IPS DF 4.7 (cell line): ENCODE results near the gene ZNF12.
A peak's percentile ranks its signal among the peaks of the same experiment; 100 is the strongest.
"Not testable (repeated sequence)": the region's sequence is repeated elsewhere in the genome, so short reads cannot be mapped to it uniquely, and the experiment has no call there.

Source experiments
- DNase-seq: peaks from one replicate; pipeline ENCODE4 v3.0.0-alpha.2; 2013; ENCODE audit warnings: low spot score; ENCODE audit errors: extremely low read depth

The ZNF12 gene

GRCh38 chr7:6706666-6707407, at the start of gene ZNF12:
Gene ZNF12, minus strand, starts transcription at chr7:6706947. Its CDS starts 1,774 bp downstream, at chr7:6705173.
- peak; percentile 84 for DNase-seq

GRCh38 chr7:6753964-6754363, 47.2 kb upstream of the ZNF12 start, which contains the start of gene RSPH10B2:
Gene RSPH10B2, plus strand, starts transcription at chr7:6754103. Its CDS starts 3,575 bp downstream, at chr7:6757678.
- not testable (repeated sequence) for DNase-seq

- not testable (repeated sequence) for DNase-seq
Measured at GRCh38 chr7:6750173-6750572, 43.4 kb upstream of the ZNF12 start.

GRCh38 chr7:6749335-6749734, 42.6 kb upstream of the ZNF12 start:
- DNase-seq: not testable (repeated sequence)

- not testable (repeated sequence) for DNase-seq
Measured at GRCh38 chr7:6744410-6745100, 37.8 kb upstream of the ZNF12 start.

GRCh38 chr7:6738415-6738814, 31.7 kb upstream of the ZNF12 start:
- not testable (repeated sequence) for DNase-seq

GRCh38 chr7:6730343-6730633, 23.5 kb upstream of the ZNF12 start:
- no peak for DNase-seq

- peak; percentile 92 for DNase-seq
Measured at GRCh38 chr7:6729492-6730342, 23.0 kb upstream of the ZNF12 start.

GRCh38 chr7:6728893-6729491, 22.2 kb upstream of the ZNF12 start:
- DNase-seq: not testable (repeated sequence)

- DNase-seq: no peak
Measured at GRCh38 chr7:6727663-6728062, 20.9 kb upstream of the ZNF12 start.

- DNase-seq: not testable (repeated sequence)
Measured at GRCh38 chr7:6726341-6726740, 19.6 kb upstream of the ZNF12 start.

GRCh38 chr7:6725003-6725402, 18.3 kb upstream of the ZNF12 start:
- DNase-seq: no peak

GRCh38 chr7:6724351-6724750, 17.6 kb upstream of the ZNF12 start:
- not testable (repeated sequence) for DNase-seq

- DNase-seq: no peak
Measured at GRCh38 chr7:6718124-6718523, 11.4 kb upstream of the ZNF12 start.

- DNase-seq: not testable (repeated sequence)
Measured at GRCh38 chr7:6715898-6716297, 9.2 kb upstream of the ZNF12 start.

GRCh38 chr7:6714360-6714759, 7.6 kb upstream of the ZNF12 start:
- DNase-seq: no peak

- no peak for DNase-seq
Measured at GRCh38 chr7:6709808-6710207, 3.1 kb upstream of the ZNF12 start.

GRCh38 chr7:6708304-6708703, 1.6 kb upstream of the ZNF12 start:
- no peak for DNase-seq

- DNase-seq: no peak
Measured at GRCh38 chr7:6705959-6706665, 635 bp downstream of the ZNF12 start.

GRCh38 chr7:6701860-6702259, 4.9 kb downstream of the ZNF12 start:
- DNase-seq: no peak

GRCh38 chr7:6700793-6701192, 6.0 kb downstream of the ZNF12 start:
- no peak for DNase-seq
